MV-4-11 (cell line): ENCODE data around the gene RETREG1.

Source experiments
- DNase-seq: peaks from one replicate; lab custom pipeline; 2025; lab: John Stamatoyannopoulos, UW

The RETREG1 gene

DNA sequence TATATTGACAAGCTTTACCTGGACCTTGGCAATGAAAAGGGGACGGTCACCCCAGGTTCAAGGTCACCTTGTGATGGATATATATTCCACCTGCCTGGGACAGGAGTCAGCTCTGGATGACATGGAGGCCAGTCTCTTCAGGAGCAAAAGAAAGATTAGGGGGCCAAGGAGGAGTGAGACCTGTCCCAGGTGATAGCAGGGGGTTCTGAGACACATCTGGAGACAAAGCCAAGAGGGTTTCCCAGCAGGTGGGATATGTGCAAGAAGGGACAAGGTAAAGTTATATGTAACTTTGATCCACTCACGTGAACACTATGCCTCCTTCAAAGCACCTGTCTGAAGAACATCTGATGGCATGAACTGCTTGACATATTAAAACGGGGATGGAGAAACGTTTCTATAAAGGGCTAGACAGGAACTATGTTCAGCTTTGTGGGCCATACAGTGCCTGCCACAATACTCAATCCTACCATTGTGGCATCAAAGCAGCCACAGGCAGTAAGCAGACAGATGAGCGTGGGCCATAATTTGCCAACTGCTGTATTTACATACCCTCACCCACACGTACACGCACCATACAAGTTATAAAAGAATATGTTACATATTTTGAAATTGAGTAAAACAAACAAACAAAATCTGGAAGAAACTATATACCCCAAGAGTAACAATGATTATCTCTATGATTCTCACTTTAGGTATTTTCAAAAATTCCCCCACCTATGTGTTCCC, 88.3 kb downstream of the RETREG1 start:
- DNase-seq, result no peak

DNA sequence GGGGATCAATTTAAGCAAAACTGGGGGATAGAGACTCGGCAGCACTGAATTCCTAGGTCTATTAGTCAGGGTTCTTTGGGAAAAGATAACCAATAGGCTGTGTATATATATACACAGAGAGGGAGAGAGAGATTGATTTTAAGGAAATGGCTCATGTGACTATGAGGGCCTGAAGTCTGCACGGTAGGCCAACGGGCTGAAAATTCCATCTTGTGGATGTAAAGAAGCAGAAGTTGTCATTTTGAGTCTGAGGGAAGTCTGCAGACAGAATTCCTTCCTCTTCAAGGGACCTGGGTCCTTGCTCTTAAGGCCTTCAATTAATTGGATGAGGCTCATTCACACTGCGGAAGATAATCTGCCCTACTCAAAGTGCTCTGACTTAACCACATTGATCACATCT, 91.1 kb downstream of the RETREG1 start:
- no peak for DNase-seq

DNA sequence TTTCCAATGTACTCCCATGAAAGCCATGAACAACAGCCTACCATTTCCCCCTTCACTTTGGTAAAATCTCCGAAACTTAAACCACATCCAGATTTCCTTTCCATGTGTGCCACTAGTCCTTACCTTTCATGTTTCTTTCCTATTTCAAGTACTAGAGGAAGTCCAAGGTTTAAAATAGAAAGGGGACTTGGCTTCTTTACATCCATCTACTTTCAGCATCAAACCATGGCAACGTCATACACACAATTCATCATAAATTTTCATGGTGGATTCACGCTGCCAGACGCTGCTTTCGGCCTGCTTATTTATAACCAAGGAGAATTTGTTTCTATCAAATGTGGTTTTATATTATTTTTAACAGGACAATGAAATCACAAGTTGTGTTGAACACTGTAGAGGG, 92.5 kb downstream of the RETREG1 start:
- DNase-seq, result no peak

DNA sequence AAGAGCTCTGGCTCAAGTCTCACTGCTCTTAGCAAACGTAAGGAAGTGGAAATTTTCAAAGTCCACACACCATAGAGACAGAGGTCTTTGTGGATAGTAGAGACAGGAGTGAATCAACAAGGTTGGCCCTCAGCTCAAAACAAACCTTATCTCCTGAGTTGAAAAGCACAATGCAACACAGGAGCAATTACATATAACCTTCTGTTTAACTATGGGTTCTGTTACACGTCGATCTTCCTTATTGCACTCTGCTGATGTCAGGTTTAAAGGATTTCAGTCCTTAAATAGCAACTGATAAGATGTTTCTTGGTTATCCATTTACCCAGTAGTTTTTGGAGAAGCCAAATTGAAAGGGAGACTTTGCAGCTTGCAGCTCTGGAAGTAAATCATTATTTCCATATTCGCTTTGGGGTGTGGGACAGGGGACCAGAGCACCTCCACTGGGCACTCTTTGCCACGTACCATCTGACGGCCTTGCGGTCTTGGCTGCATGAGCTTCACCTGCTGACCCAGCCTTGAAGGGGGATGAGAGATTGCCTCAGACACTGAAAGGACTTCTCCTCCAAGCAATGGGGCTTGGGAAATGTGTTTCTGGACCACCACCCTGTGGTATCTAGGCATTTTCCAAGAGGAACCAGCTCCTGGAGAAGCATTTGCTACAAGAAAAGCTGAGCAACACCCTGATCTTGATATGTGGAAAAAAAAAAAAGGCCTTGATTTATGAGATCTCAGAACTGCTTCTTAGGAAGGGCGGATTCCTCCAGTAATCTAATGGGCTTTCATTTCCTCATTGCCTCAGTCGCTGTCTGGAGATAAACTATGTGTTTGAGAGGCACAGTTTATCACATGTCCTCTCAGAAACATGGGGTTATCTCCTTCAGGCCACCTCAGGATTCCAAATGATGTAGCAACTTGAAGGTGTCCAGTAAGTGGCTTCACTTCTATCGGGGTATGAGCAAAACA, 95.0 kb downstream of the RETREG1 start:
- peak; percentile 80 for DNase-seq

DNA sequence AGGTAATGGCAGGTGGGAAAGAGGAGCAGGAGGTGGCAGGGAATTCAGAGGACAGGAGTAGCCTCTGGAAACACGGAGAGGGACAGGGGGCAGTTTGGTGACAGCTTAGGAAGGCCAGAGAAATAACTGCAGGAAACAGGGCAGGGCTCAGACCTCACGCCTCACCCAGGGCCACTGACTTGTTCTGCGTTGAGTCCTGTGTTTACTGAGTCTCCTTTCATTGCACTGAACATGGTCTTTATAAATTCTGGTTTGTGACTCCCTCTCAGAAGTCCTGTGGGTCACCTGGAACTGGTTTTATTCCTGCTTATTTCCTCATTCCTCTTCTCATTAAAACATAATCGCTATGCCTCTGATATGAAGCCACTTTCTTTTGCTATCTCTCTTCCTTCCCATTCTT, 96.0 kb downstream of the RETREG1 start:
- DNase-seq, result no peak

DNA sequence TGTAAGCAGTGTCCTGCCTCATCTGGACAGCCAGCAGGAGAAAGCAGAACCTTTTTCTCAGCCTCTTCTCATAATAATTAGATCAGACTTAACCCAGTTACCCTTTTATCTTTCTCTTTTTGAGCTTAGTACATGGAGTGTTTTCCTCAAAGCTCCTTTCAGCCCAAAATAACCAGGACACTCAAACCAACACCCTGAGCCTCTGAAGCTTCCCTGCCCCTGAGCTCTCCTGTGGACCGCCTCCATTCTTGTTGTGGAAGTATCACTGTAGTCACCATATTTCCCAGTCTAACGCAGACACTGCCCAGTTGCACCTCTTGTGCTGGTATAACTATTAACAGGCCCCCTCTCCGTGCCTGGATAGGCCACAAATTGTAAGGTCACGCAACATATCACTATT, 97.4 kb downstream of the RETREG1 start:
- no peak for DNase-seq

DNA sequence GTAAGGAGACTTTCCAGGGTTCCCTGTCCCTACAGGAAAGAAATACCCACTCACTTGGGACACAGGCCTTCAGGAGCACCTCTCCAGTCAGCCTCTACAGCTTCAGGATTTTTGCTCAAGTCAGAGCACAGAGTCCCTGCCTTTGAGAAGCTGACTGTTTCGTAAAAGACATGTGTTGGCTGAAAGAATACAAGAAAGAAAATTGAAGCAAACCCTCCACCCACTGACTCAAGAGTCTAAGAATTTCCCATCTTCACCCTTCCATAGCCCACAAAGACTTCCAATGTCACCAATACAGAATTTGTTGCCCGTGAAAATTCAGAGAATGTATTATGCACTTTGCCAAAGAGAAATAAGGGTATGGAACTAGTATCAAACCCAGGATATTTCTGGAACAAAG, 98.2 kb downstream of the RETREG1 start:
- no peak for DNase-seq

DNA sequence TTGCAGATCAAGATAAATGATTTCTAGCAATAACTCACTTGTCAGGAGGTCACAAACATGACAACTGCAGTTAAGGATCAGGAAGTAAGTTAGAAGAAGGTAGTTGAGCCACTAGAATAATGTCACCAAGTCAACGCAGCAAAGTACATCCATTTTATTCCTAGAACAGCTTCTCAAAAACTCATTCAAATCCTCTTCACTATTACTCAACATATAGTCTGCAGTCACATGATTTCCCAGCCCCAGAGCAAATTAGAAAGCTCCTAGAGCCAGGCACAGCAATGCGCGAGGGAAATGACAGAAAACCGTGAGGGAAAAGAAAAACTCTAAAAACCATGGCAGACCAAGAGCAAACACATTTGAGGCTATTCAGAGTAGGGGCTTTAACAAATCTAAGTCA, 101.3 kb downstream of the RETREG1 start:
- peak; percentile 10 for DNase-seq

DNA sequence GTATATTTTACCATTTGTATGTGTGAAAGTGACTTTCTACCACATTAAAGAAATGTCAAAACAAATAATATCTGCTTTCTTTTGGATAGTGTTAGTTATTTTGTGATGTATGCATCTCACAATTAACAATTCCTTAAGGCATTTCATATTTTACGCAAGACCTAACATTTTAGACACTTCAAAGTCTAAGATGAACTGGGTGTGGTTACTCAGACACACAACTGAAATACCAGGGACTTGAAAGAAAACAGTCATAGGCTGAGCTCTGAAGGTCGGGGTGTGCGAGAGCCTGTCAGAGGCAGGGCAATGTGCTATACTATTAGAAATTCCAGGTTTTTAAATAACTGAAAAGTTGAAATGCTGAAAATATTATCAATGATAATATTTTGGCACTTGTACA, 106.7 kb downstream of the RETREG1 start:
- DNase-seq, result no peak

DNA sequence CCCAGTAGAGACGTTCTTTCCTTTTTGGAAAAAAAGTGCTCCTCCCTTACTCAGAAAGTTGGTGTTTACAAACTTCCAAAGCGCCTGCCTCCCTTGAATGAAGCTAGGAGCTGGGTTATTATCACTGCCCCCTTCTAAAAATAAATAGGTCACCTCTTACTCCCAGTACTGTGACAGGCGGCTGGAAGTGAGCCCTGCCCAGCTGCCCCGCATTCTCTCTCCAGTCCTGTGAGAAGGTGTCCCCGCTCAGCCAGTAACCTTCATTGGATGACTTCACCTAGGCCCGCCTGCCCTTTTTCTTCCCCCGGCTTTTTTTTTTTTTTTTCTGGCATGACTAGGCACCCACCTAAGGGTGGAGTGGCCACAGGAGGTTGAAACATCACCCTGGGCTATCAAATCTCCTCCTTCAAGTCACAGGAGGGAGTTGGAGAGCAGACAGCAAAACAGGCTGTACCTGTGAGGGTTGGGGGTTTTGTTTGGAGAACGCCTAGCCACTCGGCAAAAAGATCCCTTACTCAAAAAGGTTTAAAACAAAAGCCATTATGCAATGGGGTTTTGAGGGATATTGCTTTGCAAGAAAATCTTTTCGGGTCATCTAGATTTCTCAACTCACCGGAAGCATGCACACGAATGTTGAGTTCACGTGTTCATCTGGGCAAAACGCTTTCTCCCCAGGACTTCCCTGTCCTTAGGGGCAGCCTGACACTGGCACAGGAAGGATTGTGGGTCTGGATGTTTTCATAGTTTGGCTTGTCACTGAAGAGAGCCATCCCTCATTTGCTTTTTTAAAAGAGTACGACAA, 107.9 kb downstream of the RETREG1 start:
- DNase-seq, result peak; percentile 68

DNA sequence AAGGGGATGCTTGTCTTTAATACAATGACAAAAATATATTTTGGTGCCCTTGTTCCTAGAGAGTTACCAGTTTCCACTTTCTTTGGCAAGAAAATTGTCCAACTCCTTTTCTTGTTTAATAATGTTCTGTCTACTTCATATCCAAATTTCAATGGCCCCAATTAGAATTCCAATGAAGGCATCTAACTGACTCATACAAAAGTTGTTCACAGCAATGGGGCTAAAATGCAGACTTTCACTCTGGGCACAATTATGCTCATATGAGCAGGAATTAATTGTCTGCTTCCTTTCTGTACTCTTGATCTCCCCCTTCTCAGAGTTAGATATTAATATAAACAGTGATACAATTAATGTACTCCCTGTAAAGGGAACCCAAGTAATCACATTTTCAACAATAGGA, 109.1 kb downstream of the RETREG1 start:
- DNase-seq, result no peak

DNA sequence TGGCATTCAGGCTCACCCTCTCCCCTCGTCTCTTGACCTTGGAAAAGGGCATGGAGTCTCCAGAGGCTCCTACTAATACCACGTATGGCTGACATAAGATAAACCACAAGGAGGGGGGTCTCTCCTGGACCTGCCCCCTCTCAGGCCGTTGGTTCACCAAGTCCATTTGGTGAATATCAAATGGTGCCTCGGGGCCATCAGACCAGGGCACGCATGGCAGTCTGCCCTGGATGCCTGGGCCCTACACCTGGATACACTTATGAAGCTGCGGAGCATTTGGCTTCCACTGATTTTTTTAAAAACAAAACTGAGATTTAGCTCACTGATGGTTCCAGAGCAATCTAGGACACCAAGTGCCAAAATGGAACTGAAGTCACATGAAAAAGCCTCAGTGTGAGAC, 110.9 kb downstream of the RETREG1 start:
- no peak for DNase-seq

DNA sequence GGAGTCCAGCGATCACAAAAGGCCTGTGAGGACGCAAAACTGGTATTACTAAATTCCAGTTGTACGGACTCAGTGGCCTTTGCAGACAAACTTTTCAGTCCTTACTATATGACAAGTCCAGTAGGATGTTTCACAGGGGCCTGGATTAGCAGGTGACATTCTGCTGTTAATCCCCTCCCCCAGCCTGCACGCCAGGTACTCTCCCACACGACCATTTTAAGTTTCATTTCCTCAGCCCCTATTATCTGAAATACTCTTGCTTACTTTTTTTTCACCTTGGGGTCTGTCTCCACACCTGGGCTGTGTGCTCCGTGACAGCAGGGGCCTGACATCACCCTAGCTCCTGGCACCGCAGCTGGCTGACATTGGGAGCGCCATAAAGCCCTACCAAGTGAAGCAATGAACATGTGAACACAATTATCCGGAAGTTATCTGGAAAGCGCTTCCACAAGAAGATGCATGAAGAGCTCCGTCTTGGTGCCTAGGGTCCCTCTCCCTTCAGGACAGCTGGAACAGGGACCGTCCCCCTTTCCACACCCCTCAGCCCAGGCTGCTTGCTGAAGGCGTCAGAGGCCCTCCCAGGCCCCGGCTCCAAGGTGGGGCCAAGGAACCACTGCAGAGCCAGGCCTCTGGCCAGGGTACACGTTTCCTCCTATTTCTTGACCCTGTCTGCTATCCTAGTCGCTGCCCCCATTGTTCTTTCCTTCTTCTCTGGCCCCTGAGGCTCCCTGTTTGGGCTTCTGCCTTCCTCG, 111.5 kb downstream of the RETREG1 start:
- no peak for DNase-seq

DNA sequence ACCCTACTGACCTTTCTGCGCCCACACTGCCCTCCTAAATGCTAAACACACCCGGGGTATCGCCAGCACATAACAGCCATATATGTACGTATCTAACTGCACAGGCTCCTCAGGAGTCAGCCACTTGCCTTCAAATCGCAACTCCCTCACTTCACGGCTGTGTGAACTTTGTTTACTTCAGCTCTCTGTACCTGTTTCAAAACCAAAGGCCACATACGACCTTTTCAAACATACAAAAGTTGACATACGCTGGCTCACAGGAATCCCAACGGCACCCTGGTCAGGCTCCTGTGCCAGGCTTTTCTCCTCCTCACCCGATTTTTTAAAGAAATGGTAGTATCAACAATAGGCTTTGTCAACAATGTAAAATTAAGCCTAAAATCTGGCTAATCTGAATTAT, 112.2 kb downstream of the RETREG1 start:
- DNase-seq, result no peak

DNA sequence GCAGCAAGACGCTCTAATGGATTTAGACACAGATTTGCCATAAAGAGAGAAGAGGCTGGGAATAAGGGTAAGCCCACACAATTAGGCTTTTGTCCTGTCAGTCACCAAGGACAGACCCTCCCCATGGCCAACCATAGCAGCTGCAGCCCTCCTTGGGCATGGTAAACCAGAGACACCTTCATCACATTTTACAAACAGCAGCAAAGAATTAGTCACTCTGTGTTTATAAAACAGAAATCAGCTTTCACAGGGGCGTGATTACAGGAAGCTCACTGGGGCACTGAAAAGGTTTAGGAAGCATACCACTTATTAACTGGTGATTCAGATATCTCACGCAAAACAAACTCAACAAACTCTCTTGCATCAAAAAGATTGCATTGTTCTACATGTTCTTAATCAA, 113.9 kb downstream of the RETREG1 start:
- no peak for DNase-seq

DNA sequence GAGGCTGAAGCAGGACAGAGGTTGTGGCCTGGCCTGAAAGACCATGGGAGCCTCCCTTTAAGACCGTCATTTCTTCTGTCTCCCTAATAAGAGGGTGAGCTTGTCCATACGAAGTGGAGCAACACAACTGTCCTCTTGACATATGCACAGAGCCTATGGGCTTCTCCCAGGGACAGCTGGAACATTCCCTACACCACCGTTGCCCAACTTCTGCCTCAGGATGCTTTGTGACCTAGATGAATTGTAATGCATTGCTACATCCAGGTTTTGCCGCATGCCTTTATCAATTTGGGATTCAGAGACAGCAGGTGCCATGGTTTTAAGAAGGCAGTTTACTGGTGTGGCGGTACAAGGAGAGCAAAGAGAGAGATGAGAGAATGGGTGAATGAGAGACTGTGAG, 116.8 kb downstream of the RETREG1 start:
- DNase-seq, result no peak

DNA sequence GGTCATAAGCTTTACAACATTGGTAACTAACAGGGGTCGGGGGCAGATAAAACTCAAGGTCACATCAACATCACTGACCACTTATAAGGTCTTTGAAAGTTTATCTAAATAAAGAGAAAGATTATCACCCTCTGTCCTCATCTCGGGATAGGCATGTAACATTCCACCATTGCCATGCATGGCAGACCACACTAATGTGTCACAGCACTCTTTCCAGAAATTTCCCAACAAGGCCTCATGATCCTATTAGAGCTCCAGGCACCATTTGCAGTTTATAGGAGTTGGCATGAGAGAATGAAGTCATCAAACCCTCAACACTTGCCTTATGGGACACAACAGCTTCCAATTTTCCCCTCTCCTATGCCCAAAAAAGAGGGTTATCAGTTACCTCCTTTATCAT, 119.3 kb downstream of the RETREG1 start:
- DNase-seq, result no peak

DNA sequence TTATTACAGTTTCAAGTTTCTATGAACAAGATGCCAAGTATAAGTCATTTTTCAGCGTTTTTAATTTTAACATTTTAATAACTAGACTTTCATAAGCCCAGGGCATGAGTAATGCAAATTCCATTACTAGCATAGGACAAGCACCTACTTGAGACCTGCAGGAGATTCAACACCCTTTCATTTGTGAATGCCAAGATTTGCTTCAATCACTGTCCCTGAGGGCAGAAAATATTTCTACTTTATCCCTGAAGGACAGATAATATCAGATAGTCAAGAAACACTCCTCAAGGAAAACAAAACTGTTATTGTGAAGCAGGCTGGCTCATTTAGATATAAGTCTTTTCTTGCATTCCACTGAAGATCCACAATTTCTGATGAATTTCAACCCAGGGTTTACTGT, 123.5 kb downstream of the RETREG1 start:
- DNase-seq, result no peak

DNA sequence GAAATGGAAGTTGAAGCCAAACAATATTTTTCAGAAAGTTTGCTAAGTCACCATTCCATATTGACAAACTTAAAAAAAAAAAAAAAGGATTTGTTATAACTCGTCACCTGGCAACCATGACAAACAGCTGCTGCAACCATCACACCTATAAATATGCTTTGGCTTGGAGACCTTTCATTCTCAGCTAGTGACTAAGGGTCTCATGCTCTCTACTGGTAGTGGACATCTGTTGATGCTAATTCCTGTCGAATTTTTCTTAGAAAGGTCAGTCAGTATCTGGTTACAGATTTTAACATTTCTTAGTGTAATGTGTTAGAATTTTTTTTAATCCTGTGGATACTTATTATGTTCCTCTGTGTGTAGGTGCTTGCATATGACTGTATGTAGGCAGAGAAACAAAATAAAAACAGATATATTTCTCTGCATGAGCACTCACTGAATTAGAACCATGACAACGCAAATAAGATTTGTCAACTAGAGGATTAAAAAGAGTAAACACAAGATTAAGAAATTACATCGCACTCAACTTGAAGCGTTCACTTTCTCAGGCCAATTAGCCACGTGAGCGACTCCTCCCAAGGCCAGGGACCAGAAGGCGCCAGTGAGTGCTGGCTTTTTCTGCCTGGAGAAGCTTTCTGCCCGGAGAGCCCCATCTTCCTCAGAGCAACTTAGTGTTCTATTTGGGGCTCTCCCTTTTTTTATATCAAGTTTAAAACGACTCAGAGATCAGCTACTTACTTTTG, 124.2 kb downstream of the RETREG1 start:
- no peak for DNase-seq

DNA sequence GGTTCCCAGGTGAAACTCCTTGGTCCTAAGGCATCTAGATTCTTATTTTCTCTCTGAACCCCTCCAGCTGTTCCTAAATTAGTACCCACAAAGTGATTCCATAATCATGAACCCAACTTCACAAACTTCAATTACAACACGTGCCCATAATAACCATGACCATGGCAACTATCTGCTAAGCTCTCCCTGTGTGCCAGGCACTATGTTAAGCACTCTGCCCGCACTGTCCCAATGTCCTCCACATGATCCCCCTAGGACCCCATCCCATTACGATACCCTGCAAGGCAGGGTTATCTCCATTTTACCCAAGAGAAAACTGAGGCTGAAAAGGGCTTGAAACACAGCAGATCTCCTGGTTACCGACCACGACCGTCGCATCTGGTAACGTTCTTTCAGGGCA, 125.9 kb downstream of the RETREG1 start:
- no peak for DNase-seq

DNA sequence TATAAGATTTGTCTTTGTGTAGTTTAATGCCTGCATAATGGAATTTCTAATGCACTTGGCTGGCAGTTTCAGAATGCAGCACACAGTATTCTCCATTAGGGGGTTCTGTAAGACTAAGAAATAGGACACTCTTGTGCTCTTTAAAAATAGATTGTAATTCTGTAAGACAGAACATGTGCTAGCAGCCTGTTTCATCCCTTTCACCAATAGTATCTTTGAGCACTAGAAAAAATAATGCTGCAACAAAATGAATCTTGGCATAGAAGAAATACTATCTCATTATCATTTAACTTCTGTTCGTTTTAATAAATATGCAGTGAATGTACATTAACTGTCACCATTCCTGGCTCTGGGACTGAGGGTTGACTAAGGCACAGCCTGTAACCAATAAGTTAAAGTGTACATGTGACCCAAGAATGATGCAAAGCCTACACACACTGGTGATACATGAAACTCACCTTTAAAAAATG, 127.4 kb downstream of the RETREG1 start:
- peak; percentile 45 for DNase-seq
